ENCODE results near the gene TRPC3. TPM values are rescaled to one million over a fixed set of nuclear protein-coding genes. Genes with fewer than 3 reads are reported as not detected.

TRPC3 gene
- polyA plus RNA-seq, 3 donors, result not detected

DNA sequence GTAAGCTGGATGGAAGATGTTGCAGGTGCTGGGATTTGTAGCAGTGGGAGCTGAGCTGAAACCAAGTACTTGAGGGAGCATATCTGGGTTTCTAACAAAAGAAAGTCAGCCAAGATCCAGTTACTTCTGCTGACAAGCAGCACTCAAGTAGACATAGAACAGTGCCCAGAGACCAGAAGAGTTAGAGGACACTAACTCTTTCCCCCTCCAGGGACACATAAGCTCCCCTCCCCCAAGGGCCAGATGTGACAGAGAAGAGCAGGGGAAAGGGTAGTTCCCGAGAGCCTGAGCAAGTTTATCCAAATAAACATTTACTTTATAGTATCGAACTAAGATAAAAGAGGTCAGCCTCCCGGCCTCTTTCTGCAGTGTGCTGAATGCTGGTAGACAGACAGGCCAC, 12.2 kb downstream of the TRPC3 start:
- Histone ChIP-seq H3K4me1 (ENCODE audit: control insufficient read depth in 1 of 2, insufficient read depth in 2 of 2, low read length in 2 of 2) (no peaks in the 10 kb centered on the region), H3K9me3 (replicated peaks in 1 of 2; ENCODE audit: control insufficient read depth in 1 of 2, insufficient read depth in 1 of 2, low read length in 2 of 2) (no peaks in the 10 kb centered on the region), H3K27ac (ENCODE audit: low read depth in 1 of 2, low read length in 2 of 2) (no peak overlapping the region), H3K79me2 (ENCODE audit: insufficient read depth, low read length) (no peaks in the 10 kb centered on the region), H3K27me3 (ENCODE audit: control insufficient read depth in 2 of 2, insufficient read depth in 2 of 2, low read length in 2 of 2) (peaks cover 19 to 24% of the 10 kb centered on the region in 2 donors), H3K4me3 (replicated peaks in 1 of 3; ENCODE audit: low read depth in 2 of 3, low read length in 3 of 3) (no peak overlapping the region), H3K36me3 (replicated peaks in 1 of 2; ENCODE audit: control insufficient read depth in 1 of 2, insufficient read depth in 2 of 2, low read length in 2 of 2) (no peaks in the 10 kb centered on the region), H3K4me2 (replicated peaks; ENCODE audit: extremely low read depth, low read length, poor library complexity, severe bottlenecking) (no peak overlapping the region), H3K9ac (ENCODE audit: insufficient read depth, low read length, poor library complexity, severe bottlenecking) (no peak overlapping the region), H2AFZ (ENCODE audit: insufficient read depth, low read depth, low read length, poor library complexity, severe bottlenecking) (no peak overlapping the region), H4K20me1 (ENCODE audit: insufficient read depth, low read length) (no peaks in the 10 kb centered on the region)
- WGBS (ENCODE audit: insufficient coverage), result 50% methylated on average over 1 of the region's 3 CpGs
- intact Hi-C loops (cut with micrococcal nuclease), result no loop called here
- no peak overlapping the region for H3K27ac Mint-ChIP-seq
- peaks cover 0 to 1% (median 0%) of the 10 kb centered on the region in 7 donors for H3K9me3 Mint-ChIP-seq
- peaks cover 7 to 40% (median 15%) of the 10 kb centered on the region in 3 donors for H3K27me3 Mint-ChIP-seq (ENCODE audit: low read depth in 3 of 3)
- no peaks in the 10 kb centered on the region for H3K36me3 Mint-ChIP-seq
- DNase-seq, result no peak
- H3K4me1 Mint-ChIP-seq, result no peaks in the 10 kb centered on the region
- TF ChIP-seq, protein P1, sequence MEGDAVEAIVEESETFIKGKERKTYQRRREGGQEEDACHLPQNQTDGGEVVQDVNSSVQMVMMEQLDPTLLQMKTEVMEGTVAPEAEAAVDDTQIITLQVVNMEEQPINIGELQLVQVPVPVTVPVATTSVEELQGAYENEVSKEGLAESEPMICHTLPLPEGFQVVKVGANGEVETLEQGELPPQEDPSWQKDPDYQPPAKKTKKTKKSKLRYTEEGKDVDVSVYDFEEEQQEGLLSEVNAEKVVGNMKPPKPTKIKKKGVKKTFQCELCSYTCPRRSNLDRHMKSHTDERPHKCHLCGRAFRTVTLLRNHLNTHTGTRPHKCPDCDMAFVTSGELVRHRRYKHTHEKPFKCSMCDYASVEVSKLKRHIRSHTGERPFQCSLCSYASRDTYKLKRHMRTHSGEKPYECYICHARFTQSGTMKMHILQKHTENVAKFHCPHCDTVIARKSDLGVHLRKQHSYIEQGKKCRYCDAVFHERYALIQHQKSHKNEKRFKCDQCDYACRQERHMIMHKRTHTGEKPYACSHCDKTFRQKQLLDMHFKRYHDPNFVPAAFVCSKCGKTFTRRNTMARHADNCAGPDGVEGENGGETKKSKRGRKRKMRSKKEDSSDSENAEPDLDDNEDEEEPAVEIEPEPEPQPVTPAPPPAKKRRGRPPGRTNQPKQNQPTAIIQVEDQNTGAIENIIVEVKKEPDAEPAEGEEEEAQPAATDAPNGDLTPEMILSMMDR (IDR thresholded peaks at IDR 0.05), result no peak
- no peak overlapping the region for H3K4me3 Mint-ChIP-seq

DNA sequence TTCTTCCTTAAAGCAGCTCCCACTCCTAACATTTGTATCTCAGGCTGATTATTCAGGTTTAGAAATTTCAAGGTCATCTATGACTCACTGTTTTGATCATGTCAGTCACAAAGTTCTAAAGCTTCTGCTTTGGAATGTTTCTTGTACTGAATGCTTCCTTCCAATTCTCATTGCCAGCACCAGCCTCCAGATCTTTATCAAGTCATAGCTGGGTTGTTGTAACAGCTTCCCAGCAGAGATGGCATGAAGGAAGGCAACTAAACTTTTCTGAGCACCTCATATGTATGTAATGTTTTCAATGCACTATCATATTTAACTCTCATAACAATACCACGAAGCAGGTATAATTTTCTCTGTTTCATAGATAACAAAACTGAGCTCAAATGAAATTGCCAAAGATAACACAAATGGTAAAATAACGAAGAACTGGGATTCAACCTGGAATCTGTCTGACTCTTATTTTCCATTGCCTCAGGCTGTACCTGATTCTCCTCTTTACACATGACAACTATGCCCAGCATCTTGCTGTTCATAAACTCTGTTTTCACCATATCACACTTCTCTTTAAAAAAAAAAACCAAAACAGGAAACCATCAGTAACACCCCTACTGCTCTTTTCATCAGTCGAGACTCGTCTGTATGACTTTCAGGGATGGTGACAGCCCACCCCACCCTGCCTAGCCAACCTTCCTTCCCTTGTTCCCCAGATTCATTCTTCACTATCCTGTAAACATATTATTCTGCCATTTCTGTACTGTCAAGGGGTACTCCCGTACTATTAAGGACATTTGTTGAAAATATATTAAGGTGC, 13.4 kb downstream of the TRPC3 start:
- Histone ChIP-seq H3K9me3 (replicated peaks in 1 of 2; ENCODE audit: control insufficient read depth in 1 of 2, insufficient read depth in 1 of 2, low read length in 2 of 2) (no peaks in the 10 kb centered on the region), H3K9ac (ENCODE audit: insufficient read depth, low read length, poor library complexity, severe bottlenecking) (no peak overlapping the region), H3K4me1 (ENCODE audit: control insufficient read depth in 1 of 2, insufficient read depth in 2 of 2, low read length in 2 of 2) (no peaks in the 10 kb centered on the region), H2AFZ (ENCODE audit: insufficient read depth, low read depth, low read length, poor library complexity, severe bottlenecking) (no peak overlapping the region), H4K20me1 (ENCODE audit: insufficient read depth, low read length) (no peaks in the 10 kb centered on the region), H3K4me3 (replicated peaks in 1 of 3; ENCODE audit: low read depth in 2 of 3, low read length in 3 of 3) (no peak overlapping the region), H3K79me2 (ENCODE audit: insufficient read depth, low read length) (no peaks in the 10 kb centered on the region), H3K27me3 (ENCODE audit: control insufficient read depth in 2 of 2, insufficient read depth in 2 of 2, low read length in 2 of 2) (peaks cover 18 to 31% of the 10 kb centered on the region in 2 donors), H3K4me2 (replicated peaks; ENCODE audit: extremely low read depth, low read length, poor library complexity, severe bottlenecking) (no peak overlapping the region), H3K36me3 (replicated peaks in 1 of 2; ENCODE audit: control insufficient read depth in 1 of 2, insufficient read depth in 2 of 2, low read length in 2 of 2) (no peaks in the 10 kb centered on the region), H3K27ac (ENCODE audit: low read depth in 1 of 2, low read length in 2 of 2) (no peak overlapping the region)
- TF ChIP-seq, protein P1 (IDR thresholded peaks at IDR 0.05), result no peak
- WGBS (ENCODE audit: insufficient coverage), result 49% methylated on average over 3 of the region's 5 CpGs
- no peak overlapping the region for H3K27ac Mint-ChIP-seq
- no peak overlapping the region for H3K4me3 Mint-ChIP-seq
- intact Hi-C loops (cut with micrococcal nuclease), result no loop called here
- H3K9me3 Mint-ChIP-seq, result peaks cover 0 to 1% (median 0%) of the 10 kb centered on the region in 7 donors
- no peaks in the 10 kb centered on the region for H3K4me1 Mint-ChIP-seq
- H3K36me3 Mint-ChIP-seq, result no peaks in the 10 kb centered on the region
- H3K27me3 Mint-ChIP-seq (ENCODE audit: low read depth in 3 of 3), result peaks cover 11 to 44% (median 15%) of the 10 kb centered on the region in 3 donors
- no peak for DNase-seq
